Measurements from ENCODE around the gene HNRNPDL.

DNA sequence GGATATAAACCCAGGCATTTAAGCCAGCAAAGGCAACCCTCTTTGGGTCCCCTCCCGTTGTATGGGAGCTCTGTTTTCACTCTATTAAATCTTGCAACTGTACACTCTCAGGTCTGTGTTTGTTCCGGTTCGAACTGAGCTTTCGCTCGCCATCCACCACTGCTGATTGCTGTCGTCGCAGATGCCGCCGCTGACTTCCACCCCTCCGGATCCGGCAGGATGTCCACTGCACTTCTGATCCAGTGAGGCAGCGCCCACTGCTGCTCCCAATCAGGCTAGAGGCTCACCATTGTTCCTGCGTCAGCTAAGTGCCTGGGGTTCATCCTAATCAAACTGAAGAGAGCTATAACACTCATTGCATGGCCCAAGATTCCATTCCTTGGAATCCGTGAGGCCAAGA is 49.3 kb upstream of the HNRNPDL start:
- TF ChIP-seq, protein P1, sequence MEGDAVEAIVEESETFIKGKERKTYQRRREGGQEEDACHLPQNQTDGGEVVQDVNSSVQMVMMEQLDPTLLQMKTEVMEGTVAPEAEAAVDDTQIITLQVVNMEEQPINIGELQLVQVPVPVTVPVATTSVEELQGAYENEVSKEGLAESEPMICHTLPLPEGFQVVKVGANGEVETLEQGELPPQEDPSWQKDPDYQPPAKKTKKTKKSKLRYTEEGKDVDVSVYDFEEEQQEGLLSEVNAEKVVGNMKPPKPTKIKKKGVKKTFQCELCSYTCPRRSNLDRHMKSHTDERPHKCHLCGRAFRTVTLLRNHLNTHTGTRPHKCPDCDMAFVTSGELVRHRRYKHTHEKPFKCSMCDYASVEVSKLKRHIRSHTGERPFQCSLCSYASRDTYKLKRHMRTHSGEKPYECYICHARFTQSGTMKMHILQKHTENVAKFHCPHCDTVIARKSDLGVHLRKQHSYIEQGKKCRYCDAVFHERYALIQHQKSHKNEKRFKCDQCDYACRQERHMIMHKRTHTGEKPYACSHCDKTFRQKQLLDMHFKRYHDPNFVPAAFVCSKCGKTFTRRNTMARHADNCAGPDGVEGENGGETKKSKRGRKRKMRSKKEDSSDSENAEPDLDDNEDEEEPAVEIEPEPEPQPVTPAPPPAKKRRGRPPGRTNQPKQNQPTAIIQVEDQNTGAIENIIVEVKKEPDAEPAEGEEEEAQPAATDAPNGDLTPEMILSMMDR (IDR thresholded peaks at IDR 0.05; ENCODE audit: low read depth, low read length, poor library complexity, severe bottlenecking) = no peak
- no peak for TF ChIP-seq EZH2phosphoT487 (IDR thresholded peaks at IDR 0.05; ENCODE audit: borderline replicate concordance, low read length)

All from DOHH2 (cell line).